Measurements from ENCODE around the gene TEPSIN.

The TEPSIN gene

GRCh38 chr17:81218991-81219390 is 19.9 kb downstream of the TEPSIN start:
- DNase-seq (ENCODE audit: low read depth) = no peak

DNA sequence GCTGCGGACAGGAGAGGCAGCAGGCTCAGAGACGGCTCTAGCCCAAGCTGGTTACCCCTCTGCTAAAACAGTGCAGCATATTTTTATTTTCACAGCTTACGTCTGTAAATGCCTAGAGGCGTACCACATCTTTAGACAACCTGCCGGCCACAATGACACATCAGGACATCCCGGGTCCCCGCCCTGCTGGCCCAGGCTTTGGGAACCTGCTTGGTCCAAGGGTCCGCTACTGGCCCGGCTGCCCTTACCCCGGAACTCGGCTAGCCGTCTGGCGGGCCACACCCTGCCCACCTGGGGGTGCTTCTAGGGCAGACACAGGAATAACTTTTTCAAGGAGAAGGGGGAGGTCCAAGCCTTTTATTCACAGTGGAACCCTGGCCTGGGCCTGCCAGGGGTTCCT is 20.4 kb downstream of the TEPSIN start:
- no peak for DNase-seq (ENCODE audit: low read depth)
- H3K4me3 ChIP-seq (ENCODE audit: low read length) = no peak overlapping the region
- TF ChIP-seq, protein P1, sequence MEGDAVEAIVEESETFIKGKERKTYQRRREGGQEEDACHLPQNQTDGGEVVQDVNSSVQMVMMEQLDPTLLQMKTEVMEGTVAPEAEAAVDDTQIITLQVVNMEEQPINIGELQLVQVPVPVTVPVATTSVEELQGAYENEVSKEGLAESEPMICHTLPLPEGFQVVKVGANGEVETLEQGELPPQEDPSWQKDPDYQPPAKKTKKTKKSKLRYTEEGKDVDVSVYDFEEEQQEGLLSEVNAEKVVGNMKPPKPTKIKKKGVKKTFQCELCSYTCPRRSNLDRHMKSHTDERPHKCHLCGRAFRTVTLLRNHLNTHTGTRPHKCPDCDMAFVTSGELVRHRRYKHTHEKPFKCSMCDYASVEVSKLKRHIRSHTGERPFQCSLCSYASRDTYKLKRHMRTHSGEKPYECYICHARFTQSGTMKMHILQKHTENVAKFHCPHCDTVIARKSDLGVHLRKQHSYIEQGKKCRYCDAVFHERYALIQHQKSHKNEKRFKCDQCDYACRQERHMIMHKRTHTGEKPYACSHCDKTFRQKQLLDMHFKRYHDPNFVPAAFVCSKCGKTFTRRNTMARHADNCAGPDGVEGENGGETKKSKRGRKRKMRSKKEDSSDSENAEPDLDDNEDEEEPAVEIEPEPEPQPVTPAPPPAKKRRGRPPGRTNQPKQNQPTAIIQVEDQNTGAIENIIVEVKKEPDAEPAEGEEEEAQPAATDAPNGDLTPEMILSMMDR (conservative IDR thresholded peaks at IDR 0.05; ENCODE audit: low read depth, low read length) = no peak

More at GRCh38 chr17:81218991-81219390, 19.9 kb downstream of the TEPSIN start:
- TF ChIP-seq, protein P1 (conservative IDR thresholded peaks at IDR 0.05; ENCODE audit: low read depth, low read length) = no peak
- H3K4me3 ChIP-seq (ENCODE audit: low read length) = no peak overlapping the region

DNA sequence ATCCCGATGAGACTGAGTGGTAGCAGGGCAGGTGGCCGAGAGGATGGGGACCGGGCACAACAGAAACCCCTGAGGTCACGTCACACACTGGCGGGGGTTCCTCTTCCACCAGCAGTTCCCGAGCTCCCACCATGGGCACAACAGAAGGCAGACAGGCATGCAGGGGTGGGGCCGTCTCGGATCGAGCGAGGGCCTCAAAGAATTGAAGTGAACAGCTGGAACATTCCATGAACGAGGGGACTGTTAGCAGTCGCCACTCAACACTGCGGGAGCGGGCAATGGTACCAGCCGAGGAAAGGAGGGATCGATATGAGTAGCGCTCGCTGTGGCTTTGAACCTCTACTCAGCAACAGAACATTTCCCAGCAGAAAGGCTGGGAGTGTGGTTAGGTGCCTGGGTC is 21.4 kb downstream of the TEPSIN start:
- no peak for DNase-seq (ENCODE audit: low read depth)
- TF ChIP-seq, protein P1 (conservative IDR thresholded peaks at IDR 0.05; ENCODE audit: low read depth, low read length) = no peak
- no peak overlapping the region for H3K4me3 ChIP-seq (ENCODE audit: low read length)

GRCh38 chr17:81213978-81214377 is 24.9 kb downstream of the TEPSIN start:
- no peak overlapping the region for H3K4me3 ChIP-seq (ENCODE audit: low read length)
- DNase-seq (ENCODE audit: low read depth) = no peak
- TF ChIP-seq, protein P1 (conservative IDR thresholded peaks at IDR 0.05; ENCODE audit: low read depth, low read length) = no peak

- H3K4me3 ChIP-seq (ENCODE audit: low read length) = no peak overlapping the region
- DNase-seq (ENCODE audit: low read depth) = no peak
- TF ChIP-seq, protein P1 (conservative IDR thresholded peaks at IDR 0.05; ENCODE audit: low read depth, low read length) = no peak
Measured at GRCh38 chr17:81212365-81212764, 26.5 kb downstream of the TEPSIN start.

DNA sequence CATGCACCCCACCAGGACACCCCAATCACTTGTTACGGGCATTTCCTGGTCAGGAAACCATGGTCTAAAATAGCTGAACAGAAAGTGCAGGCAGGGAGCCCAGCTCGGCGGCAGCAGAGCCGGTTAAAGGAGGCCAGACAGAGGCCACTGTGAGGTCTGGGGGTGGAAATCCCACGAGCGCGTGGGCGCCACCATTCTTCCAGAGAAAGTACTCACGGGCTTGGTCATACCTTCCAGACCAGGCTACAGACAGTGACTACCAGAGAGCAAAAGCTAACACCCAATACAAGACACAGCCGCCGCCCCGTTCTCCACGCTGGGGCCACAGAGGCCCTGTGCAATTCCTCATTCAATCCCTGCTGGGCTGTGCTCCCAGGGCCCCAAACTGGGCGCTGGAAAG is 28.0 kb downstream of the TEPSIN start:
- H3K4me3 ChIP-seq (ENCODE audit: low read length) = no peak overlapping the region
- TF ChIP-seq, protein P1 (conservative IDR thresholded peaks at IDR 0.05; ENCODE audit: low read depth, low read length) = no peak
- no peak for DNase-seq (ENCODE audit: low read depth)

- DNase-seq (ENCODE audit: low read depth) = no peak
- TF ChIP-seq, protein P1 (conservative IDR thresholded peaks at IDR 0.05; ENCODE audit: low read depth, low read length) = no peak
Measured at GRCh38 chr17:81210466-81210865, 28.4 kb downstream of the TEPSIN start.

More at GRCh38 chr17:81210466-81210865, 28.4 kb downstream of the TEPSIN start:
- H3K4me3 ChIP-seq (ENCODE audit: low read length) = no peak overlapping the region
